Muscle layer of colon (tissue), 2 donors: ENCODE results near the gene GOLGA8R.
"Not testable (repeated sequence)": the region's sequence is repeated elsewhere in the genome, so short reads cannot be mapped to it uniquely, and the experiment has no call there.

Experiments used
- H3K27ac ChIP-seq: one replicate; pipeline ENCODE4 v1.7.0; 2013; ENCODE audit warnings: low read depth, mild to moderate bottlenecking, low read length, moderate library complexity
- H3K27me3 ChIP-seq, 2 donors: one replicate each; pipeline ENCODE4 v1.7.0; 2013; ENCODE audit warnings: low read length in 2 of 2, mild to moderate bottlenecking in 2 of 2; ENCODE audit not compliant: insufficient read depth in 2 of 2, control insufficient read depth in 1 of 2
- H3K36me3 ChIP-seq: one replicate; pipeline ENCODE4 v1.7.0; 2013; ENCODE audit warnings: mild to moderate bottlenecking, low read length; ENCODE audit not compliant: insufficient read depth
- H3K4me1 ChIP-seq: one replicate; pipeline ENCODE4 v1.7.0; 2013; ENCODE audit warnings: mild to moderate bottlenecking, low read length; ENCODE audit not compliant: insufficient read depth
- H3K4me3 ChIP-seq, 2 donors: one replicate each; pipeline ENCODE4 v1.7.0; 2013; ENCODE audit warnings: low read length in 2 of 2, low read depth in 1 of 2, mild to moderate bottlenecking in 1 of 2, moderate library complexity in 1 of 2
- H3K9ac ChIP-seq: one replicate; pipeline ENCODE4 v1.7.0; 2013; ENCODE audit warnings: low read length
- H3K9me3 ChIP-seq: one replicate; pipeline ENCODE4 v1.7.0; 2013; ENCODE audit warnings: mild to moderate bottlenecking, low read length
- donor health status: abdominal sarcoma.
- donor health status: Adenocarcinoma of cecum.

Gene GOLGA8R

DNA sequence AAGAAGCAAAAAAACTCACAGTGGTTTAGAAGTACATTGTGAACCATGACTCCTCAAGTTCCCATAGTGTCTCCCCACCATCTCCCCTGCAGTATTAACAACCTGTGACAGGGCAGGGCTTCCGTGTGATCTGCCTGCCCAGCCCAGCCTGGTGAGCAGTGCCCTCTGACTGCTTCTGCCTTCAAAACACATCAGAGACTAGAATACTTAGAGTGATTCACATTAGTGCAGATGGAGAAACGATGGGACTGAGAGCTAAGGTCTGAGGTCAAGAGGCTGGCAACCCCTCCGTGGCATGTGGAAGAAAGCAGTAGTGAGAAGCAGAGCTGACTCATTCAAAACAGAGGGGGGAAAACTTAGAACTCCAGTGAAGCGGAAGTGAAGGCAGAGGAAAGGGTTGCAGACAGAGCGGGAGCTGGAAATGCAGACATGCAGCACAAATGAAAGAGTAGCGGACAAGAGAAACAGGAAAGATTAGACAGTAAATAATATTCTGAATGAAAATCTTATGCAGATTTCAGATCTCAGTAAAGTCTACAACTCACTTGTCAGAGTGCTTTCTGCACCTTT is 27.7 kb downstream of the GOLGA8R start:
- not testable (repeated sequence) for H3K36me3 ChIP-seq, H3K9ac ChIP-seq, H3K4me1 ChIP-seq, H3K4me3 ChIP-seq, H3K27me3 ChIP-seq, H3K9me3 ChIP-seq, H3K27ac ChIP-seq

DNA sequence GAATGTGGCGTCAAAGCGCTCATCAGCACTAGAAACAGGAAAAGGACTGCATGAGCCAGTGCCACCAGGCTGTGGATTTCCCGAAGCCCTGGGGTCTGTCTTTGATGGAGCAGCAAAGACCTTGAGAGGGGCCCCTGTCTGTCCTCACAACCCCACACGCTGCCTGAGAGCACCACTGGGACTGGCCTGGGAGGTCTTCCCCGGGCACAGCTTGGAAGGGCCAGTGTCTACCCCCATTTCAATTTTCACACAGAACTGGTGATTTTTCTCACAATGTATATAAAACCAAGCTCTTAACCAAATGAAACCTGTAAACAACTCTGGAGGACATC is 37.0 kb downstream of the GOLGA8R start:
- H3K4me1 ChIP-seq, H3K27ac ChIP-seq, H3K9ac ChIP-seq, H3K36me3 ChIP-seq, H3K4me3 ChIP-seq, H3K9me3 ChIP-seq, H3K27me3 ChIP-seq: not testable (repeated sequence)

DNA sequence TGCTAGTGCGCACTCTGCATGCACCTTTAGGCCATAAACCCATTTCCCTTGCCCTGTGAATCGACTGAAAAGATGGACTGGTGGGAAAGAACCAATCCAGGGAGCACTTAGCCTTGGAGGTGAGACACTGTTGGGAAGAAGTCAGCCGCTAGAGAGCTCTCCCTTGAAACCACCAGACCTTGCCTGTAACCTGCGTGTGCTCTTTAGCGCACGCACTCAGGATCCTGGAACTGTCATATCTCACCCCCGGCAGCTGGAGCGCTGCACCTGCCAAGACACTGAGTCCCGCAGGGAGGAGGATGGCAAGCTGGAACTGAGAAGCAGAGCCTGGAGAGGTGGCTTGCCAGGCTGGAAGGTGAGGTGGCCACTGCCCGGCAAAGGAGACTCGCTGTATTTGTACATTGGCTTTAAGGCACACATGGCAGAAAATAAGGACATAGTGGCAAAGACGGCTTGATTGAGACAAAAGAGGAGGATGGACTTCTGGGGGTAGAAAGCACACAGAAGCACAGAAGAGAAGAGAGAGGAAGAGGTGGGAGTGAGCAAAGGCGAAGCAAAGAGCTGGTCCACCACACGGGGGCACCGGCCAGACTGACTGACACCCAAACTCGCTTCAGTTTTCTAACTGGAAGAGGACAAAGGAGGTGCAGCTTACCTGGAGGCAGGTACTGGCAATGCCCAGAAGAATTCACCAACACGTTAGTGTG is 37.5 kb downstream of the GOLGA8R start:
- H3K4me1 ChIP-seq, H3K4me3 ChIP-seq, H3K27me3 ChIP-seq, H3K9ac ChIP-seq, H3K27ac ChIP-seq, H3K9me3 ChIP-seq, H3K36me3 ChIP-seq: not testable (repeated sequence)

DNA sequence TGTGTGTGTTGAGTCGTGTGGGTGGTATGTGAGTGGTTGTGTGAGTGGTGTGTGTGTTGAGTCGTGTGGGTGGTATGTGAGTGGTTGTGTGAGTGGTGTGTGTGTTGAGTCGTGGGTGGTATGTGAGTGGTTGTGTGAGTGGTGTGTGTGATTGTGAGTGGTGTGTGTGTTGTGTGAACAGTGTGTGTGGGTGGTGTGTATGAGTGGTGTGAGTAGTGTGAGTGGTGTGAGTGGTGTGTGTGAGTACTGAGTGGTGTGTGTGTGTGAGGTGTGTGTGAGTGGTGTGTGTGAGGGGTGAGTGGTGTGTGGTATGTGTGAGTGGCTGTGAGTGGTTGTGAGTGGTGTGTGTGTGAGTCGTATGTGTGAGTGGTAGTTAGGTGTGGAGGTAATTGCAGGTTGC is 38.2 kb downstream of the GOLGA8R start:
- H3K9ac ChIP-seq, H3K36me3 ChIP-seq, H3K9me3 ChIP-seq, H3K4me1 ChIP-seq, H3K27ac ChIP-seq, H3K4me3 ChIP-seq, H3K27me3 ChIP-seq: not testable (repeated sequence)

DNA sequence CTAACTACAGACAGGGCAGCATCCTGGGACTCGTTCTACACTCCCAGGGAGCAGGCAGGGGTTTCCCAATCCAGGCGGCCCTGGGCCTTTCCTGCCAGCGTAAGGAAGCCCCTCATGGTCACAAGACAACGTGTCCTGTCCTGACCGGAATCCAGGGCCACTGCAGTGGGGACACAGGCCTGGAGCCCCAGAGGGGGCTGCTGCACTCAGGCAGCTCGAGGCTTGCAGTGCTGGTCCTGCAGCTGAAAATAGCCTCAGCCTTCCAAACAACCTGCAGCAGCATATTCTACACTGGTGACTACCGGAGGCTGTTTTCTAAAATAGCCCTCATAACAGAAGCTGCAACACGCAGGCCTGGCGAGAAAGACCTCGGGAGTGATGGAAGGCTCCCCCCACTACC is 39.2 kb downstream of the GOLGA8R start:
- H3K4me3 ChIP-seq, H3K4me1 ChIP-seq, H3K9me3 ChIP-seq, H3K9ac ChIP-seq, H3K27me3 ChIP-seq, H3K36me3 ChIP-seq, H3K27ac ChIP-seq: not testable (repeated sequence)

DNA sequence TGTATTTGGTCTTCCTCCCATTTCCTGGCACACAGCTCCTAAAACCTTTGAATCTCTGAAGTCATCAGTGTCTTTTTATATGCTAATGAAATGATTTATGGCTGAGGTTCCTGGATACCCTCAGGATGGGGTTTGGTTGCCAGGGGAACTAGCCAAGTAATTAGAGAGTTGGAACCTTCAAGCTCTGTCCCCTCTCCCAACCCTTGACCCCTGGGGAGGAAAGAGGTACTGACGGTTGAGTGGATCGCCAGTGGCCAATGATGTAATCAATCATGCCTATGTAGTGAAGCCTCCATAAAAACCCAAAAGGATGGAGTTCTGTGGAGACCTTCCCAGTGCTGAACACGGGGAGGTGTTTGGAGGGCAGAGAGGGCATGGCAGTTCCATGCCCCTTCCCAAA is 45.8 kb downstream of the GOLGA8R start:
- H3K9me3 ChIP-seq, result not testable (repeated sequence)

DNA sequence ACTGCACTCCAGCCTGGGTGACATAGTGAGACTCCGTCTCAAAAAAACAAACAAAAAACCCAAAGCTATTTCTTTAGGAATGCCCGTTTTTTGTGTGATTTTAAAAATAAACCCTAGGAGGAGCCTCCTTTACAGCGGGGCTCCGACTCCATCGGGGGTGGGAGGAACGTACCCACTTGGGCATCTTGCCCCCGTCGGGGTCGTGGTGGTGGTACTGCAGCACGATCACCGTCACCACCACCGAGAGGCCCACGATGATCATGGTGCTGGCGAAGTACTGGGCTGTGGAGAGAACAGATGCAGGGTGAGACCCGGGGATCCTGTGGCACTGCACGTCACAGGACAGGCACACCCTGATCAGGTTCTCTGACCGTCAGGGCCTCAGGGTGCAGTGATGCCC is 46.8 kb downstream of the GOLGA8R start:
- not testable (repeated sequence) for H3K9me3 ChIP-seq, H3K4me1 ChIP-seq, H3K36me3 ChIP-seq, H3K9ac ChIP-seq, H3K27me3 ChIP-seq, H3K27ac ChIP-seq, H3K4me3 ChIP-seq

More for the DNA sequence above, 45.8 kb downstream of the GOLGA8R start:
- H3K27me3 ChIP-seq, H3K27ac ChIP-seq, H3K36me3 ChIP-seq, H3K4me1 ChIP-seq, H3K4me3 ChIP-seq, H3K9ac ChIP-seq: not testable (repeated sequence)

DNA sequence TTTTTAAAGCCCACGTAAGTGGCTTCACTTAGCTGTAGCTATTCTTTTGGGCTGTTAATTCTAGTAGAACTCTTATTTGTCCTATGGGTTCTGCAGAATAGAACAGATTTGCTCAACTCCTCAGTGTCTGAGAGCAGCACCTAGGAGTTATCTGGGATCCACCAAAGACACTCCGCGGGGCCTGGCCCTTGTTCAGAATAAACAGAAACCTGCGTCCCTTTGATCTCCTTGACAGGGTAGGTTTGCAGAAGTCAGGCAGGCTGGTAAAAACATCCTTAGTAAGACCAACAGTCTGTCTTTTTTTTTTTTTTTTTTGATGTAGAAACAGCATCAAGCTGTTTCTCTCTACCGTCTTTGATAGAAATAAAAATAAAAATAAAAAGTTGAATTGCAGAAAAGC is 52.7 kb downstream of the GOLGA8R start:
- not testable (repeated sequence) for H3K27ac ChIP-seq, H3K27me3 ChIP-seq, H3K36me3 ChIP-seq, H3K9ac ChIP-seq, H3K9me3 ChIP-seq, H3K4me1 ChIP-seq, H3K4me3 ChIP-seq

DNA sequence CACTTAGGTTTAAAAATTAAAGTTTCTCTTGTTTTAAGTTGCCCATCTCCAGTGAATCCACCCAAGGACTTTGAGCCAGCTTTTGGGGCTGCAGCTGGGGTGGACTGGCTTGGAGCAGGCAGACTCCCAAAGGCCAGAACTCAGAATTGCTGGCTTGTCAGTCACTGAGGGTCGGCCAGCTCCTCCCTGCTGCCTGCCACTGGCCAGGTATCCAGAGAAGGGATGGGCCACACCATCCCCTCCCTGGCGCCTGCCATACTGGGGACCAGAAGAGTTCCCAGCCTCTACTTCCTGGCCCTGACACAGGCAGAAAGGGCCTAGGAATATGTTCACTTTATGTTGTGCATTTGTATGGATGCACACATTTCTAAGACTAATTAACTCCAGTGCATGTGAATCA is 53.1 kb downstream of the GOLGA8R start:
- not testable (repeated sequence) for H3K9me3 ChIP-seq, H3K9ac ChIP-seq, H3K27me3 ChIP-seq, H3K27ac ChIP-seq, H3K36me3 ChIP-seq, H3K4me1 ChIP-seq, H3K4me3 ChIP-seq

DNA sequence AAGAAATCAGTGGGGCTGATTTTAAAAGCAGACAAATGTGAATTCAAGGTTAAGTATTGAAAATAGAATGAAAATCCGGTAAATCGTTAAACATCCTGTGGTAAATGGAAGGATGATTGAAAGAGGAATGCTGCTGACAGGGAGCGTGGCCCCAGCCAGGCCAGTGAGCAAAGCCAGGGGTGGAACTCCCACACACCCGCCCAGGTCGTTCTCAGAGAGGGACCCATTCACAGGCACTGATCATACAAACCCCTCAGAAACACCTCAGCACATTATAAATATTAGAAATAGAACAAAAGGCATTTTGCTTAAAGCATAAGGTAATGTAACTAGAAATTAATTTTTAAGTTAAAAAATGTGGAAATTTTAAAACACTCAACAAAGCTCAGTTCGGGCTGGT is 59.0 kb downstream of the GOLGA8R start:
- not testable (repeated sequence) for H3K36me3 ChIP-seq, H3K9me3 ChIP-seq, H3K27ac ChIP-seq, H3K4me1 ChIP-seq, H3K27me3 ChIP-seq, H3K9ac ChIP-seq, H3K4me3 ChIP-seq
